DND-41 (cell line): Measurements from ENCODE around the gene PRDM15.

ENCODE experiments used
- ATAC-seq: fragments of 200-7000 bp; cut with Tn5 transposase; 3 replicates; pipeline ENCODE4 v1.9.1; 2021; ENCODE audit warnings: low read depth; ENCODE audit not compliant: insufficient read depth
- DNase-seq: peaks from one replicate; pipeline ENCODE4 v3.0.0-alpha.2; 2020
- H2AFZ ChIP-seq: 2 replicates; pipeline ENCODE4 v1.6.0; 2012; ENCODE audit warnings: low read depth, low read length
- H3K27ac ChIP-seq: 2 replicates; pipeline ENCODE4 v1.5.1; 2012; ENCODE audit warnings: low read length, inconsistent platforms
- H3K27me3 ChIP-seq: fragments of 200-600 bp; sonication (generic); 2 replicates; pipeline ENCODE4 v1.6.0; 2012; ENCODE audit warnings: low read length, mild to moderate bottlenecking, inconsistent platforms; ENCODE audit not compliant: insufficient read depth, poor library complexity
- H3K36me3 ChIP-seq: 2 replicates; pipeline ENCODE4 v1.5.1; 2012; ENCODE audit warnings: low read length, inconsistent platforms; ENCODE audit not compliant: insufficient read depth
- H3K4me1 ChIP-seq: 2 replicates; pipeline ENCODE4 v1.5.1; 2012; ENCODE audit warnings: mild to moderate bottlenecking, low read length; ENCODE audit not compliant: insufficient read depth
- H3K4me2 ChIP-seq: 2 replicates; pipeline ENCODE4 v1.6.0; 2012; ENCODE audit warnings: mild to moderate bottlenecking, moderate library complexity, low read length, inconsistent platforms; ENCODE audit not compliant: insufficient read depth
- H3K4me3 ChIP-seq, 2 experiments: fragments of 200-600 bp in 1 of 2; shearing (Covaris generic) in 1 of 2; 2 replicates each; pipeline ENCODE4 v1.5.1; 2012 to 2016; ENCODE audit warnings: inconsistent platforms in 2 of 2, low read length in 2 of 2, mild to moderate bottlenecking in 2 of 2, low read depth in 1 of 2, moderate library complexity in 1 of 2
- H3K79me2 ChIP-seq: 2 replicates; pipeline ENCODE4 v1.6.0; 2012; ENCODE audit warnings: low read length, inconsistent platforms; ENCODE audit not compliant: insufficient read depth
- H3K9ac ChIP-seq: 2 replicates; pipeline ENCODE4 v1.6.0; 2012; ENCODE audit warnings: low read depth, mild to moderate bottlenecking, inconsistent platforms, low read length, moderate library complexity
- H3K9me3 ChIP-seq: 2 replicates; pipeline ENCODE4 v1.5.1; 2012; ENCODE audit warnings: low read length, moderate library complexity, mild to moderate bottlenecking, inconsistent platforms; ENCODE audit not compliant: insufficient read depth, severe bottlenecking
- H4K20me1 ChIP-seq: 2 replicates; pipeline ENCODE4 v1.6.0; 2012; ENCODE audit warnings: low read length; ENCODE audit not compliant: insufficient read depth
- EZH2 ChIP-seq: IDR thresholded peaks from 3 replicates; pipeline ENCODE4 v1.6.1; 2012; ENCODE audit warnings: borderline replicate concordance, low read depth, mild to moderate bottlenecking, moderate library complexity, low read length, inconsistent platforms; ENCODE audit not compliant: severe bottlenecking
- TF ChIP-seq, protein P1 (sequence below): IDR thresholded peaks from 2 replicates; pipeline ENCODE4 v1.5.1; 2012; ENCODE audit warnings: borderline replicate concordance, low read length, moderate library complexity, mild to moderate bottlenecking; ENCODE audit not compliant: poor library complexity, severe bottlenecking; ENCODE audit errors: extremely low read depth

Gene PRDM15

DNA sequence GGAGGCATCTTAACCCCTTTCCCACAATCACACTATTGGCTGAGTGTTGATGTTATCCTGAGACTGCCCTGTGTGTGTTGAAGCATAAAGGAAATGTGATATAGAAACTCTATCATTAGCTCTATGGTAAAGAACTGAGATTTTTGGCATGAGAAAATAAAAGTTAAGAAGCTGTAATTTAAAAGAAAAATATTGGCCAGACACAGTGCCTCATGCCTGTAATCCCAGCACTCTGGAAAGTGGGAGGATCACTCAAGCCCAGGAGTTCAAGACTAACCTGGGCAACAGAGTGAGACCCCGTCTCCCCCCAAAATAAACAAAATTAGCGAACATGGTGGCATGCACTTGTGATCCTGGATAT lies 98.1 kb downstream of the PRDM15 start:
- Histone ChIP-seq H2AFZ (no peak overlapping the region), H3K9ac (no peak overlapping the region), H4K20me1 (no peaks in the 10 kb centered on the region), H3K4me2 (no peak overlapping the region), H3K4me1 (peaks cover 88% of the 10 kb centered on the region), H3K79me2 (no peaks in the 10 kb centered on the region), H3K4me3 (no peak overlapping the region), H3K9me3 (no peaks in the 10 kb centered on the region), H3K27me3 (no peaks in the 10 kb centered on the region), H3K27ac (peak overlapping the region; percentile 48), H3K36me3 (no peaks in the 10 kb centered on the region)
- TF ChIP-seq, protein P1, sequence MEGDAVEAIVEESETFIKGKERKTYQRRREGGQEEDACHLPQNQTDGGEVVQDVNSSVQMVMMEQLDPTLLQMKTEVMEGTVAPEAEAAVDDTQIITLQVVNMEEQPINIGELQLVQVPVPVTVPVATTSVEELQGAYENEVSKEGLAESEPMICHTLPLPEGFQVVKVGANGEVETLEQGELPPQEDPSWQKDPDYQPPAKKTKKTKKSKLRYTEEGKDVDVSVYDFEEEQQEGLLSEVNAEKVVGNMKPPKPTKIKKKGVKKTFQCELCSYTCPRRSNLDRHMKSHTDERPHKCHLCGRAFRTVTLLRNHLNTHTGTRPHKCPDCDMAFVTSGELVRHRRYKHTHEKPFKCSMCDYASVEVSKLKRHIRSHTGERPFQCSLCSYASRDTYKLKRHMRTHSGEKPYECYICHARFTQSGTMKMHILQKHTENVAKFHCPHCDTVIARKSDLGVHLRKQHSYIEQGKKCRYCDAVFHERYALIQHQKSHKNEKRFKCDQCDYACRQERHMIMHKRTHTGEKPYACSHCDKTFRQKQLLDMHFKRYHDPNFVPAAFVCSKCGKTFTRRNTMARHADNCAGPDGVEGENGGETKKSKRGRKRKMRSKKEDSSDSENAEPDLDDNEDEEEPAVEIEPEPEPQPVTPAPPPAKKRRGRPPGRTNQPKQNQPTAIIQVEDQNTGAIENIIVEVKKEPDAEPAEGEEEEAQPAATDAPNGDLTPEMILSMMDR = no peak
- no peak for TF ChIP-seq EZH2
- ATAC-seq = no peak
- no peak for DNase-seq

GRCh38 chr21:41780337-41781049 lies 98.7 kb downstream of the PRDM15 start:
- Histone ChIP-seq H4K20me1 (no peaks in the 10 kb centered on the region), H3K9me3 (no peaks in the 10 kb centered on the region), H3K36me3 (no peaks in the 10 kb centered on the region), H3K4me1 (peaks cover 93% of the 10 kb centered on the region), H3K4me3 (no peak overlapping the region), H2AFZ (no peak overlapping the region), H3K4me2 (no peak overlapping the region), H3K9ac (no peak overlapping the region), H3K79me2 (no peaks in the 10 kb centered on the region), H3K27me3 (no peaks in the 10 kb centered on the region), H3K27ac (peak overlapping the region; percentile 51)
- TF ChIP-seq EZH2 = no peak
- TF ChIP-seq, protein P1 = no peak
- DNase-seq (no peak), ATAC-seq (no peak)

GRCh38 chr21:41779659-41780058 lies 99.5 kb downstream of the PRDM15 start:
- H2AFZ ChIP-seq = no peak overlapping the region
- no peaks in the 10 kb centered on the region for H3K36me3 ChIP-seq
- H3K4me1 ChIP-seq = peaks cover 97% of the 10 kb centered on the region
- H3K79me2 ChIP-seq = no peaks in the 10 kb centered on the region
- no peaks in the 10 kb centered on the region for H3K27me3 ChIP-seq
- no peak overlapping the region for H3K9ac ChIP-seq
- no peak overlapping the region for H3K4me3 ChIP-seq
- H3K9me3 ChIP-seq = no peaks in the 10 kb centered on the region
- no peak for ATAC-seq
- H4K20me1 ChIP-seq = no peaks in the 10 kb centered on the region
- H3K4me2 ChIP-seq = no peak overlapping the region
- DNase-seq = no peak
- TF ChIP-seq, protein P1 = no peak
- no peak for TF ChIP-seq EZH2
- H3K27ac ChIP-seq = peak overlapping the region; percentile 67
